GM10847 (cell line): Measurements from ENCODE around the gene PYGB.

Experiments used
- POLR2A ChIP-seq: IDR thresholded peaks from 2 replicates; pipeline ENCODE4 v1.6.1; 2011; ENCODE audit not compliant: insufficient read length; ENCODE audit errors: extremely low read depth

The PYGB gene

DNA sequence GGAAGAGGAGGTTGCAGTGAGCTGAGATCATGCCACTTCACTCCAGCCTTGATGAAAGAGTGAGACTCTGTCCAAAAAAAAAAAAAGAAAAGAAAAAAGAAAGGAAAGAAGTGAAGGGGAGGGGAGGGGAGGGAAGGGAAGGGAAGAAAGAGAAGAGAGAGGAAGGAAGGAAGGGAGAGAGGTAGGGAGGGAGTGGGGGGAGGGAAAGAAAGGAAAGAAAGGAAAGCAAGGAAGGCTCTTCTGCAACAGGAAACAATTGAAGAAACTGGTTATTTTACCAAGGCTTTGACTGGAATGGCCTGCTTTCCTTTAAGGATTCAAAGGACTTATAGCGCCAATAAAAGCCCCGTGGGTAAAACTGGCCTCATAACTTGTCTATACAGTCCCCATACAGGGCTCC, 78.1 kb downstream of the PYGB start:
- no peak for TF ChIP-seq POLR2A

DNA sequence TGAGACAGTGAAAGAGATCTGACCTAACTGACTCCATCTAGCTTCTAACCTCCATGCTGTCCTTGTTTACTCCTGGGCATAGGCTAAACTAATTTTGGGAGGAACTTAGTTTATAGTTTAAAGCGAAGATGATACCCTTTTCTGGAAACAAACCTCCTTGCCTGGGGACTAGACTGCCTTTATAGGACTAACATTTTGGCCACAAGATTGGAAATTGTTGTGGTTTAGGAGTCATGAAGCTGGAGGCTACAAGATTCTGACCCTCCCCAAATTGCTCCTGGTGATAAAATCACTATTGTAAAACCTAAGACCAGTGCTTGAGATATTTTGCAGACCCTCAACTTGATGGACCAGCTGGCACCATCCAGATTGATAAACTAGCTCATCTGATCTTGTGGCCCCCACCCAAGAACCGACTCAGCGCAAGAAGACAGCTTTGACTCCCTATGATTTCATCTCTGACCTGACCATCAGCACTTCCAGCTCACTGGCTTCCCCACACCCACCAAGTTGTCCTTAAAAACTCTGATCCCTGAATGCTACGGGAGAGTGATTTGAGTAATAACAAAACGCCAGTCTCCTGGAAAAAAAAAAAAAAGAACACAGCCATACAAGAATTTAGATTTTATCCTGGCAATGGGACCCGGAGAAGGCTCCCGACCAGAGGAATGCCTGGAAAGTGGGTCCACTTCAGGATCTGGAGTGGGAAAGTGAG, 79.8 kb downstream of the PYGB start:
- TF ChIP-seq POLR2A: no peak

DNA sequence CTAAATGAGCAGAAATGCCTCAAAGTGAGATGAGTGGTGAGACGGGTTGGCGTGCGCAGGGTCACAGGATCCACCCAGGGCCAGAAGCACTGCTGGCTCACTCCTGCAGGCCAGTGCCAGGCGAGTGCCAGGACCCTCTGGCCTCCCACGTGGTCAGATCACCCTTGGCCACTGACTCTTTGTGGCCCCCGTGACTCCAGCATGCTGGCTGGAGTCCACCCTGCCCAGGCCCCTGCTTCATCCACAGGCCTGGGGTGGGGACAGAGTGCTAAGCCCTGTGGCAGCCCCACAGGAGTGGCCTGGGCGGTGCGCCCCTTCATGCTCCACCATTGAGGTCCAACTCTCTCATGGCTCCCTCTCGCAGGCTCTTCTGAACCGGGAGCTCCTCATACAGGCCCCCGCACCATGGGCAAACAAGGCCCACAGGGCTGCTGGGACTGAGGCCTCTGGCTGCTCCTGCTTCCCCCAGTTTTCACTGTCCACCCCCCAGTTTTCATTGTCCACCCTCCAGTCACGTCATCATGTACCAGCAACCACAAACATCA, 81.1 kb downstream of the PYGB start:
- TF ChIP-seq POLR2A: no peak

DNA sequence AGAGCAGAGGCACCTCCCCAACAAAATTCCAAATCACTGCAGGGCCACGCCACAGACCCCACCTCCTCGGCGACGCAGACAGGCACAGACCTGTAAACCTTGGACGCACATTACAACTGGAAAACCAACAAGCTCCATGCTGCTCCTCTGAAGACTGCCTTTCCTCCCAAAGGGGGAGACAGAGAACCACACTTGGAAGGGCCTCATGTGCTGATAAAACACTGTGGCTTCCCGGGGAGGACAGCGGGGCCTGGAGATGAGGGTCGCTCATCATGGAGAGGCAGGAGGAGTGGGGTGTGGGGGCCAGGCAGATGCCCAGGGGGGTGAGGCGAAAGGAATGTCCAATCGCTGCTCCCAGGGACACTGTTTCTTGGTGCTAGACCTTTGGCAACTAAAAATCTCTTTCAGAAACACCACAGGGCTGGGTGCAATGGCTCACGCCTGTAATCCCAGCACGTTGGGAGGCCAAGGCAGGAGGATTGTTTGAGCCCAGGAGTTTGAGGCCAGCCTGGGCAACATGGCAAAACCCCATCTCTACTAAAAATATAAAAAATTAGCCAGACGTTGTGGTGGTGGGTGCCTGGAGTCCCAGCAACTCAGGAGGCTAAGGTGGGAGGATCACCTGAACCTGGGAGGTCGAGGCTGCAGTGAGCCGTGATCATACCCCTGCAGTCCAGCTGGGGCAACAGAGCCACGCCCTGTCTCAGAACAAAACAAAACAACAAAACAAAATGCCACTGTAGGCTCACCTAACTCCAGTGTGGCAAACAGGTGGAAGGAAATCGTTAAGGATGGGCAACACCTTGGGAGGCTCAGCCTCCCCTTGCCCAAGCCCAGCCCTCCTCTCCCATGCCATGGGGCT, 88.9 kb downstream of the PYGB start:
- TF ChIP-seq POLR2A: no peak

- TF ChIP-seq POLR2A: no peak
Measured at GRCh38 chr20:25338112-25339023, 90.5 kb downstream of the PYGB start.

DNA sequence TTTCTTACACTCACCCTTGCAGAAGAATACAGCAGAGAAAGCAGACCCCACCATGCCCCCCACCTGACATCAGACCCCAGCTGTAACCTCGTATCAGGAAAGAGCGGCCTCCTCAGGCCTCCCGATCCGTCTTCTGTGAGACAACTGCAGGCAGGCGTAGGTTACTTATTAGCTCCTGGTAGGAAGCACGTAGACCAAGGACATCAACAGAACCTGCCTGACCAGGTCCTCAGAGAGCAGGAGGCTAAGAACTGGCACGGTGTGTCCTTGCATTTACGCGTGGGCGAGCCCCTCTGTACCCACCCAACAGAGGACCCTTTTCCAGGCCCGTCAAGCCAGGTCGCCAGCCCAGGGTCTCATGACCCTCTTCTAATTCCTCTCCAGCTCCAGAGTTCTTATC, 91.7 kb downstream of the PYGB start:
- TF ChIP-seq POLR2A: no peak

GRCh38 chr20:25340380-25340779, 92.5 kb downstream of the PYGB start:
- no peak for TF ChIP-seq POLR2A

DNA sequence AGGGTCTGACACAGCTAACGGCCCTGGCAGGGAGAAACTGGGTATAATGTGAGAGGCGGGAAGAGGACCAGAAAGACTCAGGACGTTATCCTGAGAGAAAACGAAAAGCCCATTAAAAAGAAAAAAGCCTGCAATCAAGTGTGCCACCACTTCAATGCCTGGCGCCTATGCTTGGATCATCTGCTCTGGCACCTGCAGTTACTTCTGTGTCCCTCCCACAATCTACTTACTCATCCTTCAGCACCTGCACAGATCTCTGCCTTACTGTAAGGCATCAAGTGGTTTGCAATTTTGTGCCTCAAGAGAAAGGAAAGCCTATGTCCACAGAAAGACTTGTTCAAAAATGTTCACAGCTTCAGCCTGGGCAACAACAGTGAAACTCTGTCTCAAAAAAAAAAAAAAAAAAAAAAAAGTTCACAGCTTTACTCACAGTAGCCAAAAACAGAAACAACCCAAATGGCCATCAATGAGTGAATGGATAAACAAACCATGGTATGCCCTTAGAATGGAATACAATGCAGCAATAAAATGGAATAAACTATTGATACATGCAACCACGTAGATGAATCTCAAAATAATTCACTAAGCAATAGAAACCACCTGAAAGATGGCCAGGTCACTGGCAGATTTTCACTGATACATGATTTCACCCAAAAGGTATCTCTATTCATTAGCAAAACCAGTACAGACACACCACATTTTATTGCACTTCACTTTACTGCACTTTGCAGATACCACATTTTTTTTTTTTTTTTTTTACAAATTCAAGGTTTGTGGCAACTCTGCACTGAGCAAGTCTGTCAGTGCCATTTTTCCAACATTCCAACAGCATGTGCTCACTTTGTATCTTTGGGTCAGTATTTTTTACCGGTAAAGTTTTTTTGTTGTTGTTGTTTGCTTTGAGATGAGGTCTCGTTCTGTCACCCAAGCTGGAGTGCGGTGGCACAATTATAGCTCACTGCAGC, 94.1 kb downstream of the PYGB start:
- TF ChIP-seq POLR2A: no peak

DNA sequence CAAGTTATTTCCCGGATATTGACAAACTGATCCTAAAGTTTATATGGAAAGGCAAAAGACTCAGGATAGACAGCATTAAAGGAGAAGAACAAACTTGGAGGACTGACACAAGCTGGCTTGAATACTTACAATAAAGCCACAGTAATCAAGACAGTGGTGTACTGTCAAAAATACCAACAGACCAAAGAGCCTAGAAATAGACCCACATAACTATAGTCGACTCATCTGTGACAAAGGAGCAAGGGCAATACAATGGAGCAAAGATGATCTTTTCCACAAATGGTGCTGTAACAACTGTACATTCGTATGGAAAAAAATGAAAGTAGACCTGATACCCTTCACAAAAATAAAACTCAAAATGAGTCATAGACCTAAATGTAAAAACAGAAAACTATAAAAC, 96.7 kb downstream of the PYGB start:
- TF ChIP-seq POLR2A: no peak

DNA sequence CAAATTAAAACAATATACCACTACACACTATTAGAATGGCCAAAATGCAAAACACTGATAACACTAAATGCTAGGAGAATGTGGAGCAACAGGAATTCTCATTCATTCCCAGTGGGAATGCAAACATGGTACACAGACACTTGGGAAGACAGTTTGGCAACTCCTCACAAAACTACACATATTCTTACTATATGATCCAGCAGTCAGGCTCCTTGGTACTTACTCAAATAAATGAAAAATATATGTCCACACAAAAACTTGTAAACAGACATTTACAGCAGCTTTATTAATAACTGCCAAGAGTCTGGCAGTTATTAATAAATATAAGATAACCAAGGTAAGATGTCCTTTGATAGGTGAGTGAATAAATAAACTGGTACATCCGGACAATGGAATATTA, 97.8 kb downstream of the PYGB start:
- no peak for TF ChIP-seq POLR2A

GRCh38 chr20:25346349-25346748, 98.5 kb downstream of the PYGB start:
- no peak for TF ChIP-seq POLR2A
